GM18951 (cell line): ENCODE data around the gene FAM210A.
"Not testable (repeated sequence)": the region's sequence is repeated elsewhere in the genome, so short reads cannot be mapped to it uniquely, and the experiment has no call there.

Source experiments
- POLR2A ChIP-seq: IDR thresholded peaks from 4 replicates; pipeline ENCODE4 v1.6.1; 2011; ENCODE audit warnings: mild to moderate bottlenecking; ENCODE audit not compliant: insufficient read length, insufficient read depth; ENCODE audit errors: extremely low read depth
- in situ Hi-C: fragments of 300-500 bp; cut with MboI; formaldehyde crosslinking; loops from one replicate; pipeline ENCODE4 v1.12.0; 2022; ENCODE audit warnings: low sequenced_read_pairs, mixed read lengths, inconsistent platforms; ENCODE audit not compliant: unreplicated experiment

The FAM210A gene, protein sequence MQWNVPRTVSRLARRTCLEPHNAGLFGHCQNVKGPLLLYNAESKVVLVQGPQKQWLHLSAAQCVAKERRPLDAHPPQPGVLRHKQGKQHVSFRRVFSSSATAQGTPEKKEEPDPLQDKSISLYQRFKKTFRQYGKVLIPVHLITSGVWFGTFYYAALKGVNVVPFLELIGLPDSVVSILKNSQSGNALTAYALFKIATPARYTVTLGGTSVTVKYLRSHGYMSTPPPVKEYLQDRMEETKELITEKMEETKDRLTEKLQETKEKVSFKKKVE

DNA sequence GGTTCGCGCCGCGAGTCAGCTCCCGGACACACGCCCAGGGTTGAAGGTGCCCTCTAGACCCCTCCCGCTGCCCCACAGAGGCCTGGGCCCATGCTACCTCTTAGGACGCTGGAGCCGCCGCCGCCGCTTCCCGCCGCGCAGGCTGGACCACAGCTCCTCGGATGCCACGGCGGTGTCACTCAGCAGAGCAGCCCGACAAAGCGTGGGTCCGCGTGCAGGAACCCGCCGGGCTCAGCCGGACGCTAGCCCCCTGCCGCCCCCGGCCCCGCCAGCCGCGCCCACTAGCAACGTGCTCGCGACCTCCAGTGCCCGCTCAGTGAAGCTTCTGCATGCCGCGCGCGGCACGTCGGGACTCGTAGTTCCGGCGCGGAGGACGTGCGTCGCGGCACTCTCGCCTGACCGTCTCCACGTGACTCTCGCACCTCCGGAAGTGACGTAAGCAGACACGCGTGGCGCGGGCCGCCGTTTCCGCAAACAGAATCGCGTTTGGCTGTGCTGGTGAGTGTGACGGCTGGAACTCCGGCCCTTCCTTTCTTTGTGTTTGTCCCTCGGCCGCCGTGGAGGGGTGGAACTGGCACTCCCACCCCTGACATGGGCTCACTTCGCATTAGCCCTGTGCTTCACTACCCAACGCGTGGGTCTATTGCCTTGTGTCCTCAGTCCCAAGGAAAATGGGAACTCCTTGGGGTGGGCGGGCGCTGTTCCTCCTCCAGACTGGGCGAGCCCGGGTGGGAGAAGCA is at the start of gene FAM210A, which contains the start of gene RNMT:
Gene FAM210A, minus strand, starts transcription at position 327 of the 740 bp plus-strand sequence. CDS start 44,481 bp downstream, outside the sequence.
Gene RNMT, plus strand, starts transcription at position 442 of the 740 bp plus-strand sequence. CDS start 4,845 bp downstream, outside the sequence.
- in situ Hi-C loops = no loop called here
- peak; percentile 77 for TF ChIP-seq POLR2A

DNA sequence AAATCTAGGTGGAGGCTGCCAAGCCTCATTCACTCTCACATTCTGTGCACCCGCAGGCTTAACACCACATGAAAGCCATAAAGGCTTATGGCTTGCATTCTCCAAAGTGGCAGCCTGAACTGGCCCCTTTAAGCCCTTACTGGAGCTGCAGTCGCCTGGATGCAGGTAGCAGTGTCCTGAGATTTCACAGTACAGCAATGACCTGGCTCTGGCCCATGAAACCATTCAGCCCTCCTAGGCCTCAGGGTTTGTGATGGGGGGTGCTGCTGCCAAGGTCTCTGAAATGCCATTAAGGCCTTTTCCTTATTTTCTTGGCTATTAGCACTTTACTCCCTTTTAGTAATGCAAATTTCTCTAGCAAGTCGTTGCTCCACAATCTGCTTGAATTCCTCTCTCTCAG is 48.7 kb upstream of the FAM210A start:
- in situ Hi-C loops = no loop called here

DNA sequence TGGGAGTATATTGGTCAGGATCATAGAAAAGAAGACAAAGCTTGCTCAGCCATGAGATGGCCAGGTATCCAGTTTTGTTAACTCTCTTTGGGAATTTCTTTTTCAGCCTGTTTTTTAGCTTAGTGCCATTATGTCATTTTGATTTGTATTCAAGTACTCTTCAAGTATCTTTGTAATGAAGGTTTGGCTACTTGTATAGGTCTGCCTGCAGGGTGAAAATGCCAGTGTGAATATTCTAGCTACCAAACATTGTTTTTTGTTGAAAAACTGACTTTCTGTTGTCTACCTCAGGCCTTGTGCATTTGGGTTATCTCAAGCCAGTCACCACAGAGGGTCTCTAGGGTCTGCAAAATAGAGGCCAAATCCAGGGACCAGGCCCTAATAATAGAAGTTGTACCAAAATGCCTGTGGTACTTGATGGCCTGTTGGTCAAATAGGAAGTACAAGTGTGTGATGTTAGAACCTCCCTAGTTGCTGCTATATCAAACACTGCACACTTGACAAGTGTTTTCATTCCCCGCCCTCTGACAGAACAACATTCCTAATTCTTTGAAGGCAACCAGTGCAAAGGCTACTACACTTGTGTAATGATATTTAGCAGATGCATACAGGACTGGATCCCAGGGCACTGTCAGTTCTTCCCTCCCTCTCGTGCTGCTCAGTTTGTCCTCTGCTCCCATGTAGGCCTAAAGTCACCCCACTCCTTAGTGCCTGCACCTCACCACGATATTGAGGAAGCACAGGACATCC is 36.5 kb upstream of the FAM210A start:
- TF ChIP-seq POLR2A = no peak
- in situ Hi-C loops = no loop called here

More for the DNA sequence above, 48.7 kb upstream of the FAM210A start:
- no peak for TF ChIP-seq POLR2A

DNA sequence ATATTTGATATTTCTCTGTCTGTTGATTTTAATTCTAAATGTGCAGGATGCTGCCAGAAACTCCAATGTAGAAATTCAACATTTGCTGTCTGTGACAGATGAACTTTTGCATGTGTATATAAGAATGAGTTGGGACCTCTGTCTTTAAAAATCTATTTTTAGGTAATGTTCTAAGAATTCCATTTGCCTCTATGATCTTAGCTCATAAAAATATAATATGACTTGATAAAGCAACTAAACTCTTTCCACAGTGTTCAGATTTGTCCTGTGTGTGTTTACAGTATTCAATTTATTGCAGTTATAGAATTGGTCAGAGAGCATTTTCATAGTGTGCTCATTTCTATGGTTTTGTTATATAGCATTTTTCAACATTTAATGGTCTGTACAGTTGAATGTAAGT is 33.7 kb upstream of the FAM210A start:
- in situ Hi-C loops = no loop called here
- TF ChIP-seq POLR2A = no peak

DNA sequence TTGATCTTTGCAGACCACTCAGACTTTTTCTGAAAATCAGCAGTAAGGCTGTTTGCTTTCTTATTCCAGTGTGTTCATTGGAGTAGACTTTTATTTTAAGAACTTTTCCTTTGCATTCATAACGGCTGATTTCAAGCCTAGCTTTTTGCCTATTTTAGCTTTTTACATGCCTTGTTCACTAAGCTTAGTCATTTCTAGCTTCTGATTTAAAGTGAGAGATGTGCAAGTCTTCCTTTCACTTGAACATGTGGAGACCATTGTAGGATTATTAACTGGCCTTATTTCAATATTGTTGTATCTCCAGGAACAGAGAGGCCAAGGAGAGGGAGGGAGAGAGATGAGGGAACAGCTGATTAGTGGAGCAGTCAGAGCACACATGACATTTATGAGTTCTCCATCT is 32.3 kb upstream of the FAM210A start:
- in situ Hi-C loops = no loop called here
- no peak for TF ChIP-seq POLR2A

DNA sequence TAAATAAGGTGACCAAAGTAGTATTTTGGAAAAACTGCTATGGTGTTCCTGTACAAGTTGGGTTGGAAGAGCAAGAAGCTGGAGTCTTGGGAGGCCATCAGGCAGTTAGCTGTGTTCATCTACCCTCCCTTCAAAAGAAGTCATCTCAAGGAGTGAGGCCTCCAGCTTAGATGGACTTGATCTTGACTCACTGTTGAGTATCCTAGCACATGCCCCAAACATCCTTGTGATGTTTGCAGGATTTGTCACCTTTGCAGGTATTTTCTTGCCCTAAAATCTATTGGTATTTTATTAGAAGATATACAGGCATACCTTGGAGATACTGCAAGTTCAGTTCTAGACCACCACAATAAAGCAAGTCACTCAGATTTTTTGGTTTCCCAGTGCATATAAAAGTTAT is 30.3 kb upstream of the FAM210A start:
- in situ Hi-C loops = no loop called here
- TF ChIP-seq POLR2A = no peak

DNA sequence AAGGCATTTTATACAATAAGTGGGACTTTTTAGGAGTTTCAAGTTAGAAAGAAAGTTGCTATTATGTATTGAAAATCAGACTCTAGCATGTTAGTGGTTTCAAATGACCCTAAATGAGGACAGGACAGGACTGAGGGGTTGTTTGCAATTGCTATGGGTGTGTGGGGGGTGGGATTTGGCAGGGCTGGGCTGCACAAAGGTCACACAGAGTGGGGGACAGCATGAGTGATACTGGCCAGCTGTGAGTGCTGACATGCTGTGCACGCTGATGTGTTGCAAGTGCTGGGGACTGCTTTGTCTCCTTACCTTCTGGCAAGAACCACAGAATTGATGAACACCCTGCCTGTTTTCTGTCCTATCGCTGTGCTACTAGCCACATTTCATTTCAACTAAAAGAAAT is 29.9 kb upstream of the FAM210A start:
- in situ Hi-C loops = no loop called here
- TF ChIP-seq POLR2A = no peak

DNA sequence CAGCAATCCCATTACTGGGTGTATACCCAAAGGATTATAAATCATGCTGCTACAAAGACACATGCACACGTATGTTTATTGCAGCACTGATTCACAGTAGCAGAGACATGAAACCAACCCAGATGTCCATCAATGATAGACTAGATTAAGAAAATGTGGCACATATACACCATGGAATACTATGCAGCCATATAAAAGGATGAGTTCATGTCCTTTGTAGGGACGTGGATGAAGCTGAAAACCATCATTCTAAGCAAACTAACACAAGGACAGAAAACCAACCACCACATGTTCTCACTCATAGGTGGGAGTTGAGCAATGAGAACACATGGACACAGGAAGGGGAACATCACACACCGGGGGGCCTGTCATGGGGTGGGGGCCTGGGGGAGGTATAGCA is 25.2 kb upstream of the FAM210A start:
- in situ Hi-C loops = not testable (repeated sequence)

DNA sequence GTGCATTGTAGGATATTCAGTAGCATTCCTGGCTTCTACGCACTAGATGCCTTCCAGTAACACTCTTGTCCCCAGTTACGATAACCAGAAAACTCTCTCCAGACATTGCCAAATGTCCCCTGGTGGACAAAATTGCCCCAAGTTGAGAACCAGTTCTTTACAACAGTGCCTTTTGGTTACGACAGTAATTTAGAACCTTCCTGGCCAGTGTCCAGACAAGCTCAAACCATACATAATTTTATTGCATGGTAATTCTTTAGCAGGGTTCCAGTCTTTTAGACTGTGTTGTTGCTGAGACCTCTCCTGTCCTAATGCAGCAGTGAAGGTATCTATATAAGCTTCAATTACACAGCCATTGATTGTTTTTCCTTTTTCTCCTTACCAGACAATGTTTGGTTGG is 20.3 kb upstream of the FAM210A start:
- TF ChIP-seq POLR2A = no peak
- in situ Hi-C loops = no loop called here

DNA sequence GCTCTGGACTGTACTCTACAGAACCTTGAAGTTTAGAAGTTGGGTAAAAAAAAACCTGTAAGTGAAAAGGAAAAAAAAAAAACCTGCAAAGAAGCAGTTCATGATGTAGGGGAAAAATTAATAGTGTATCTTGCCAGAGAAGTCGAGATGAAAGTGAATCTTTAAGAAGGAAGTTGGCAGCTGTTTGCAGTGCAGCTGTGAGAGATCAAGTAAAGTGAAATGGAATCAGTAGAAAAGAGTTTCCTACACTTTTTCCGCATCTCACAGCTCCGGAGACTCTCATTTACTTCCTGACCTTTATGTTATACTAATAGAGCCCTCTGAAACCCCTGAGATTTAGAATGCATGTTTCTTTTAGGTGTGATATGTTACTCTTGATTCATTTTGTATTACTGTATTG is 19.3 kb upstream of the FAM210A start:
- no peak for TF ChIP-seq POLR2A
- in situ Hi-C loops = no loop called here

DNA sequence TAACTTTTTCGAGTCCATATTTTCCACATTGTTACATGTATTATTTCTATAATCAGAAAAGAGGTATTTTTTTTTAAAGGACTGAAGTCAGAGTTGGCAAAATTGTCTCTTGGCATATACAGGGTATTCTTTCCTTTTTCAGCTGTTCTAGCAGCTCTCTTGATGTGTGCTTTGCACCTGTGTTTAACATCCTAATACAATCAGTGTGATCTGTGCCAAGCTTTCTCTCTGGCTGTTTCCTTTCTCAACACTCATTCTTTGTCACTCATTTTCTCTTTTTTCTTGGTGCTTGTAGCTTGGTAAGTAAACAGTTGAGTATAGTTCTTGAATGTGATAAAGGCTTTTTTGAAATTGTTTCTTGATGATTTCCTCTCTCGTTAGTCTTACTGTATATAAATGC is 9.3 kb upstream of the FAM210A start:
- in situ Hi-C loops = no loop called here
- TF ChIP-seq POLR2A = no peak

DNA sequence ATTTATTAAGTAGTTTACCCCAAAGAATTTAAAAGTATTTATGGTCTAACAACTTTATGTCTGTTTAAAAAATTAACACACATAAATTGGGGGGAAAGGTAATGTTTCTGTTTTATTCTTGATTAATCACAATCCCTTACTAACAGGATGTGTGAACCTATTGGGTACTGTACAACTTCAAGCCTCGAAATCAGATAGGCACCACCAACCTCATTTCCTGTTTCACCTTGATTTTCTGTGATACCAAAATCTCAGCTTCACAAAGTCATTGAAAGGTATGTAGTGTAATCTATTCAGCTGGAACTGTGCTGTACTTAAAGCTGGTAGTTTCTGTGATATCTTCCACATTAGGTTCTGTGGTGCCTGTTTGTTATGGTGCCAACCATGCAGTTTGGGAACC is 4.1 kb upstream of the FAM210A start:
- in situ Hi-C loops = no loop called here
- TF ChIP-seq POLR2A = no peak

DNA sequence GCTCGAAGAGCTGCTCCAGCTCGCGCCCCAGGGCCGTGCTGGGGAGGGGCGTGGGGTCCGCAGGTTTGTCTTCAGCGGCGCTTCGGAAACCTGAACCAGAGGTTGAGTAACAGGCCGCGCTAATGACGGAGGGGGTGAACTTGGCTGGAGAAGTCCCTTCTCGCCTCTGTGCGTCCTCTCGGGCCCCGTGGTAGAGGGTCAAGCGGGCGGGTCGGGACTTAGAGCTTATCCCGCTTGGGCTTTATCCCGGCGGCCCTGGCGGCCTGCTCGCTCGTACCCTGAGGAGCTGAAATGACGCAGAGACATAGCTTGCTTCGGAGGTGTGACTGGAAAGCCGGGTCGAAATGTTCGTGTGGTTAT is 594 bp upstream of the FAM210A start:
- in situ Hi-C loops = no loop called here
- no peak for TF ChIP-seq POLR2A
